RWPE1 (cell line): ENCODE results near the gene SRF.

ENCODE experiments used
- CTCF ChIA-PET: fragments of 350-600 bp; sonication (Branson Sonifier 250); formaldehyde crosslinking; extraction: SDS; loops from one replicate; lab custom pipeline; 2021; lab: Yijun Ruan, JAX
- POLR2A ChIA-PET: fragments of 400-600 bp; formaldehyde crosslinking; extraction: SDS; loops from one replicate; lab custom pipeline; 2020; ENCODE audit warnings: antibody characterized with exemption; ENCODE audit not compliant: low non-redundant PET; lab: Yijun Ruan, JAX
- DNase-seq: peaks from one replicate; pipeline ENCODE4 v3.0.0; 2012; ENCODE audit warnings: low spot score
- H3K27ac ChIP-seq: fragments of 450-650 bp; 2 replicates; pipeline ENCODE4 v1.5.1; 2017
- TF ChIP-seq, protein P1 (sequence below): fragments of 450-650 bp; conservative IDR thresholded peaks from 2 replicates; pipeline ENCODE4 v1.5.1; 2017; ENCODE audit warnings: low read depth, mild to moderate bottlenecking

The SRF gene

DNA sequence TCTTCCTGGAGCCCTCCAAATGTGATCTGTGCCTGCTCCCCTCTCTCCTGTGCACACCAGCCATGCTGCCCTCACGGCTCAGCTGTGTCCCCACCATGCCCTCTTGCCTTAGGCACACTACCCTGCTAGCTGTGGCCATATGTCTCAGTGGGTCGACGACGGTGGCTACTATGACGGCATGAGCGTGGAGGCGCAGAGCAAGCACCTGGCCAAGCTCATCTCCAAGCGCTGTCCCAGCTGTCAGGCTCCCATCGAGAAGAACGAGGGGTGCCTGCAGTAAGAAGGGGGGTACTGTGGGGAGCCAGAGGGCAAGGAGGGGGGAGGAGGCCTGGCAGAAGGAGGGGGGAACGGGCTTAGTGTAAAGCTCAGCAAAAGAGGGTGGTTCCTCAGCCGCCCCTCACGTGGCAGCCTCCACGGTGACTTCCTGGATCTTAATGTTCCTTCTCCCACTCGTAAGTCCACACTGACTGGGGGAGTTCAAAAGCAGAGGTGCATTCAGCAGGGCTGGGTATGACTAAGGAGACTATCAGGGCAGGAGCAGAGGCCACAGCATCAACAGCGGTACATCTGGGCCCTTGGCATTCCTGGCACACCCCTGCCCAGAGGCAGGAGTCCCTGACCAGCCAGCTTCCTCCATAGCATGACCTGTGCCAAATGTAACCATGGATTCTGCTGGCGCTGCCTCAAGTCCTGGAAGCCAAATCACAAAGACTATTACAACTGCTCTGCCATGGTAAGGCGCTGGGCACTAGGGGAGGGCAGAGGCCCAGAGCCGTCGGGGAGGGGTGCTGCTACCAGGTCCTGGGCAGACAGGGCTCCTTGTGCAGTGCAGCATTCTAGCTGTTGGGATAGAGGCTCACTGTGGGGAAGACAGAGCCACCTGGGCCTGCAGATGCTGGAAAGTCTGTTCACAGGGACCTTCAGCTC lies 50.2 kb downstream of the SRF start:
- TF ChIP-seq, protein P1, sequence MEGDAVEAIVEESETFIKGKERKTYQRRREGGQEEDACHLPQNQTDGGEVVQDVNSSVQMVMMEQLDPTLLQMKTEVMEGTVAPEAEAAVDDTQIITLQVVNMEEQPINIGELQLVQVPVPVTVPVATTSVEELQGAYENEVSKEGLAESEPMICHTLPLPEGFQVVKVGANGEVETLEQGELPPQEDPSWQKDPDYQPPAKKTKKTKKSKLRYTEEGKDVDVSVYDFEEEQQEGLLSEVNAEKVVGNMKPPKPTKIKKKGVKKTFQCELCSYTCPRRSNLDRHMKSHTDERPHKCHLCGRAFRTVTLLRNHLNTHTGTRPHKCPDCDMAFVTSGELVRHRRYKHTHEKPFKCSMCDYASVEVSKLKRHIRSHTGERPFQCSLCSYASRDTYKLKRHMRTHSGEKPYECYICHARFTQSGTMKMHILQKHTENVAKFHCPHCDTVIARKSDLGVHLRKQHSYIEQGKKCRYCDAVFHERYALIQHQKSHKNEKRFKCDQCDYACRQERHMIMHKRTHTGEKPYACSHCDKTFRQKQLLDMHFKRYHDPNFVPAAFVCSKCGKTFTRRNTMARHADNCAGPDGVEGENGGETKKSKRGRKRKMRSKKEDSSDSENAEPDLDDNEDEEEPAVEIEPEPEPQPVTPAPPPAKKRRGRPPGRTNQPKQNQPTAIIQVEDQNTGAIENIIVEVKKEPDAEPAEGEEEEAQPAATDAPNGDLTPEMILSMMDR: no peak
- peak overlapping the region; percentile 73 for H3K27ac ChIP-seq
- ChIA-PET CTCF (interaction anchor here (1.4 to 1.7 kb wide), 2 partner anchors 8 to 9 kb away, joined by 4 to 6 read pairs; partner anchors contain the start of gene DNPH1), POLR2A (no interaction called here)
- DNase-seq: peak; percentile 49

DNA sequence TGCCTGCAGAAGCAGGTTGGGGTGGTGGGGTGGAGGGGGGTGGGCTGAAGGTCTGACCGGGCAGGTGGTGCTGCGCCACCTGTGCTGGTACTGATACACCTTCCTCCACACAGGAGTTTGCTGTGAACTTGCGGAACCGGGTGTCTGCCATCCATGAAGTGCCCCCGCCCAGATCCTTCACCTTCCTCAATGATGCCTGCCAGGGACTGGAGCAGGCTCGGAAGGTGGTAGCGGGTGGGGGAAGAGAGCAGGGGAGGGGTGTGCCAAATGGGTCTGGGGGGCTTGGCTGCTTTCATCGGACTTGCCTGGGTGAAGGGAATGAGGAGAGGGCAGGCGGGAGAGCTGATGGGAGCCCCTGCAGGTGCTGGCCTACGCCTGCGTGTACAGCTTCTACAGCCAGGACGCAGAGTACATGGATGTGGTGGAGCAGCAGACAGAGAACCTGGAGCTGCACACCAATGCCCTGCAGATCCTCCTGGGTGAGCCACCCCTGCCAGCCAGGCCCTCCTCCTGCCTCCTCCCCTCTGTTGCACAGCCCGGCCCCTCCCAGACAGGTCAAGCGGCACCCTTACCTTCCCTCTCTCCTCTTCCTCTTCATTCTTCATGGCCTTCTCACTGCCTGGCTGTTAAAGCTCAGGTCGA lies 51.5 kb downstream of the SRF start:
- H3K27ac ChIP-seq: peak overlapping the region; percentile 73
- ChIA-PET POLR2A (no interaction called here), CTCF (no interaction called here)
- TF ChIP-seq, protein P1: no peak
- DNase-seq: no peak

DNA sequence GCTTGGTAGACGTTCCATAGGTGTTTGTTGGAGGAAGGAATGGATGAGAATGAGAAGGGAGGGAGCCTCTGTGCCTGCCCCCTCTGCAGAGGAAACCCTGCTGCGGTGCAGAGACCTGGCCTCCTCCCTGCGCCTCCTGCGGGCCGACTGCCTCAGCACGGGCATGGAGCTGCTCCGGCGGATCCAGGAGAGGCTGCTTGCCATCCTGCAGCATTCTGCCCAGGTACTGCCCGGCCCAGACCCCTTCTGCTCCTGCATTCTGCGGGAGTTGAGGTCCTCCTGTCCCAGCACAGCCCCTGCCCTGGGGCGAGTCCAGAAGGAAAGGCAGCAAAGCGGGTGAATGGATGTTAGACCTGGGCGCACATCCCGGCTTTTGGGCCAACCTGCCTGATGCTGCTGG lies 52.1 kb downstream of the SRF start:
- ChIA-PET POLR2A (no interaction called here), CTCF (no interaction called here)
- TF ChIP-seq, protein P1: no peak
- H3K27ac ChIP-seq: peak overlapping the region; percentile 73
- DNase-seq: no peak

DNA sequence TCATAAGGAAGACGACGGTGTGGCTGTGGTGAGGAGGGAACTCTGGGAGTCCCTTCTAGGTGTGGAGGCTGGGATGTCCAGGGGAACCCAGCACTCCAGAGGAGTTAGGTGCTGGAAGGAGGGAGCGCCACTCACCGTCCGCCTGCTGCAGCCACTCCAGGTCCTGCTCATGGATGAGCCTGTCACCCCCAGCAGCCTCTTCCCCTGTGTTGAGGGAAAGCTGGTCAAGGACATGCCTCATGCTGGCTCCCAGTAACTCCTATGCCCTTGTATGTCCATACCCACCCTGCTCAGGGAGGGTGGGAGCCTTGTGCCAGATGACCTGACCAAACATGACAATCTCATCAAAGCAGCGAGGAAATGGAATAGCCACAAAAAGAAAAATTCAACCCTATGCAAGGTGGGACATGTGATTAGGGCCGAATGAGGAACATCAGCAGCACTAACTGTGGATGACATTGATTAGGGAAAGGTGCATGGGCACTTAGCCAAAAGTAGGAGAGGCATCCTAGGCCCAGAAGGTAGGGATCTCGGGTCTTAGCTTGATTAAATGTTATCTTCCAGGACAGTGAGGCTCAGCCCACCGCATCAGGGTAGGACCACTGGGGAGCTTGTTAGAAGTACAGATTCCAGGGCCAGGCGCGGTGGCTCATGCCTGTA lies 55.3 kb downstream of the SRF start:
- peak overlapping the region; percentile 46 for H3K27ac ChIP-seq
- CTCF ChIA-PET: interaction anchor here (0.7 kb wide), 1 partner anchor 15 kb away, joined by 3 read pairs; no protein-coding TSS in a partner anchor
- POLR2A ChIA-PET: no interaction called here
- DNase-seq: no peak
- TF ChIP-seq, protein P1: no peak

DNA sequence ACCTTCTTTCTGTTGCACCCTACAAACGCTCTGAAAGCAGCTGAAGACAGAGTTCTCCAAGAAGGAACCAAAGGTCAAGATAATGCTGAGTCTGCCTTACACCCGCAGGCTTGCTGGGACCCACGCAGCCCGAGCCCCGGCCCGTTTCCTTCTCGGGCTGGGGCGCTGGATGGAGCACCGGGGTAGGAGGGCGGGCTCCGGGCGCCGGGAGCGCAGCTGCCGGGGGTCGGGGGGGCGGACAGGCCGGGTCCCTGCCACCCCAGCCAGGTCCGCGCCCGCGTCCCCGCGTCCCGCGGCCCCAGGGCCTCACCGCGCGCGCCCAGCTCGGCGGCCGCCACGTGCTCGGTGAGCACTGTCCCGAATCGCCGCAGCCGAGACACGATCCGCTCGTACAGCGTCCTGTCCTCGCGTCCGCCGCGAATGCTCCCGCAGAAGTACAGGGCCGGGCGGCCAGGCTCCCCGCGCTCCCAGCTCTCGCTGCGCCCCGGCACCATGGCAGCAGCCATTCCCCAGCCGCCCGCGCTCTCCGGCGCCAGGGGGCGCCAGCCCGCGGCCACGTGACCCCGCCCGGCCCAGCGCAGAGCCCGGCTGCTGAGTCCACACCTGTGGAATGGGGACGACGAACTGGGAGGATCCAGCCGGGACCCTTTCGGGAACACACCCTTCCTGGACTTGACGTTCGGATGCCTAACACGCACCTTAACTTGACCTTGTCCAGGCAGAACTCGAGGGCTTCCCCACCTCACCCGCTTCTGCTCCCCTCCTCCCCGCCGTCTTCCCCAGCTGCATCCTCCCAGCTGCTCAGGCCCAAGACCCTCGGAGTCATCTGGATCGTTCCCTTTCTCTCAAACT lies 58.1 kb downstream of the SRF start, which contains the start of gene DNPH1:
TSS of gene DNPH1 (minus strand) at position 531 of the 852 bp plus-strand sequence. CDS start at position 506, 25 bp downstream.
- TF ChIP-seq, protein P1: peak; percentile 91
- POLR2A ChIA-PET: no interaction called here
- CTCF ChIA-PET: interaction anchor here (0.6 to 1.6 kb wide), 19 partner anchors 8 to 552 kb away, joined by 3 to 13 read pairs (median 3); partner anchors contain the start of gene LRRC73
- peak; percentile 72 for DNase-seq
- peak within 1 kb of the TSS; percentile 76 for H3K27ac ChIP-seq
